Thyroid gland (tissue), 4 donors: ENCODE data around the gene CROCC2. TPM values are rescaled to one million over a fixed set of nuclear protein-coding genes. Genes with fewer than 3 reads are reported as not detected.

Experiments
- DNase-seq, 2 donors: peaks; one replicate each; pipeline ENCODE4 v3.0.0-alpha.2; 2019
- H3K27ac ChIP-seq, 3 donors: fragments of 200-600 bp; sonication (generic); 1 replicate in 2 of 3; 2 replicates in 1 of 3; pipeline ENCODE4 v1.5.1; 2016 to 2019; ENCODE audit warnings: mild to moderate bottlenecking in 1 of 3, moderate library complexity in 1 of 3
- H3K27me3 ChIP-seq: fragments of 200-600 bp; sonication (generic); one replicate; pipeline ENCODE4 v1.5.1; 2019
- H3K36me3 ChIP-seq, 2 donors: fragments of 200-600 bp; sonication (generic); one replicate each; pipeline ENCODE4 v1.5.1; 2016 to 2019
- H3K4me1 ChIP-seq, 2 donors: fragments of 200-600 bp; sonication (generic); one replicate each; pipeline ENCODE4 v1.5.1; 2017 to 2019
- H3K4me3 ChIP-seq, 3 donors: fragments of 200-600 bp; sonication (generic); replicated peaks in 1 of 3; 1 replicate in 2 of 3; 2 replicates in 1 of 3; pipeline ENCODE4 v1.5.1; 2016; ENCODE audit warnings: mild to moderate bottlenecking in 1 of 3
- H3K9me3 ChIP-seq: fragments of 200-600 bp; sonication (generic); one replicate; pipeline ENCODE4 v1.5.1; 2017
- CTCF ChIP-seq, 6 experiments: fragments of 200-600 bp in 3 of 6; fragments of 450-650 bp in 3 of 6; sonication (generic) in 3 of 6; IDR thresholded peaks; one replicate each; pipeline ENCODE4 v1.5.1; 2016 to 2019; ENCODE audit warnings: antibody characterized with exemption in 6 of 6, mild to moderate bottlenecking in 2 of 6, inconsistent platforms in 1 of 6, moderate library complexity in 1 of 6
- POLR2A ChIP-seq, 2 donors: fragments of 450-650 bp; IDR thresholded peaks; one replicate each; pipeline ENCODE4 v1.6.1; 2017; ENCODE audit warnings: antibody characterized with exemption in 2 of 2, mild to moderate bottlenecking in 2 of 2, moderate library complexity in 1 of 2
- WGBS, 2 donors: methylation state at CpG; one replicate each; pipeline ENCODE4 v1.1.5; 2017; 5-methylcytosine and 5-hydroxymethylcytosine counted together
- intact Hi-C: fragments of 100-400 bp; cut with DNase I; formaldehyde crosslinking; loops from one replicate; pipeline ENCODE4 v1.15.1; 2023
- total RNA-seq, 4 donors: library from RNA; depleted of rRNA; stranded (reverse); fragments of >200 nt; gene quantifications; one replicate each; pipeline ENCODE4 v1.2.3, GENCODE V29; 2016

The CROCC2 gene
- total RNA-seq, 4 donors from 2014 or later, result not detected

GRCh38 chr2:240957656-240958365 is 51.7 kb downstream of the CROCC2 start:
- Histone ChIP-seq H3K9me3 (no peaks in the 10 kb centered on the region), H3K4me1 (peaks cover 45 to 80% of the 10 kb centered on the region in 2 donors), H3K4me3 (no peak overlapping the region), H3K36me3 (no peaks in the 10 kb centered on the region), H3K27ac (no peak overlapping the region), H3K27me3 (no peaks in the 10 kb centered on the region)
- intact Hi-C loops, result no loop called here
- no peak for TF ChIP-seq POLR2A (IDR thresholded peaks at IDR 0.05)
- no peak for TF ChIP-seq CTCF (IDR thresholded peaks at IDR 0.05)
- WGBS, 2 donors, result 49 to 54% methylated on average over 7 to 14 of the region's 17 CpGs
- DNase-seq, result peak; percentile 58 to 81

GRCh38 chr2:240958366-240959213 is 52.5 kb downstream of the CROCC2 start:
- H3K27ac ChIP-seq, result no peak overlapping the region
- intact Hi-C loops, result no loop called here
- H3K9me3 ChIP-seq, result no peaks in the 10 kb centered on the region
- no peak overlapping the region for H3K4me3 ChIP-seq
- no peaks in the 10 kb centered on the region for H3K27me3 ChIP-seq
- WGBS, 2 donors, result 92 to 96% methylated on average over 12 to 14 of the region's 19 CpGs
- no peaks in the 10 kb centered on the region for H3K36me3 ChIP-seq
- TF ChIP-seq CTCF (IDR thresholded peaks at IDR 0.05) (no peak), POLR2A (IDR thresholded peaks at IDR 0.05) (no peak)
- H3K4me1 ChIP-seq, result peaks cover 45 to 80% of the 10 kb centered on the region in 2 donors
- no peak for DNase-seq

- peaks cover 45 to 73% of the 10 kb centered on the region in 2 donors for H3K4me1 ChIP-seq
- TF ChIP-seq CTCF (IDR thresholded peaks at IDR 0.05), result no peak
- TF ChIP-seq POLR2A (IDR thresholded peaks at IDR 0.05), result no peak
- no peak overlapping the region for H3K27ac ChIP-seq
- 94 to 97% methylated on average over 10 to 11 of the region's 15 CpGs for WGBS, 2 donors
- intact Hi-C loops, result no loop called here
- H3K27me3 ChIP-seq, result no peaks in the 10 kb centered on the region
- H3K9me3 ChIP-seq, result no peaks in the 10 kb centered on the region
- no peaks in the 10 kb centered on the region for H3K36me3 ChIP-seq
- no peak overlapping the region for H3K4me3 ChIP-seq
- no peak for DNase-seq
Measured at GRCh38 chr2:240959214-240959940, 53.2 kb downstream of the CROCC2 start.

GRCh38 chr2:240959941-240960308 is 53.8 kb downstream of the CROCC2 start:
- no peak for DNase-seq
- TF ChIP-seq CTCF (IDR thresholded peaks at IDR 0.05), result no peak
- TF ChIP-seq POLR2A (IDR thresholded peaks at IDR 0.05), result no peak
- WGBS, 2 donors, result 80 to 91% methylated on average over 9 to 12 of the region's 14 CpGs
- H3K4me1 ChIP-seq, result peaks cover 45 to 72% of the 10 kb centered on the region in 2 donors
- intact Hi-C loops, result no loop called here
- no peaks in the 10 kb centered on the region for H3K9me3 ChIP-seq
- H3K36me3 ChIP-seq, result no peaks in the 10 kb centered on the region
- H3K27ac ChIP-seq, result peak overlapping the region in 1 of 3 donors; percentile 53
- no peaks in the 10 kb centered on the region for H3K27me3 ChIP-seq
- no peak overlapping the region for H3K4me3 ChIP-seq
